GM21723 (cell line): ENCODE data around the gene MAPK6.
A peak's percentile ranks its signal among the peaks of the same experiment; 100 is the strongest.

Source experiments
- ATAC-seq: cut with Tn5 transposase; IDR thresholded peaks from one replicate; pipeline ENCODE4 v1.9.1; 2021; ENCODE audit warnings: mild to moderate bottlenecking, moderate library complexity; ENCODE audit not compliant: unreplicated experiment

MAPK6 gene

DNA sequence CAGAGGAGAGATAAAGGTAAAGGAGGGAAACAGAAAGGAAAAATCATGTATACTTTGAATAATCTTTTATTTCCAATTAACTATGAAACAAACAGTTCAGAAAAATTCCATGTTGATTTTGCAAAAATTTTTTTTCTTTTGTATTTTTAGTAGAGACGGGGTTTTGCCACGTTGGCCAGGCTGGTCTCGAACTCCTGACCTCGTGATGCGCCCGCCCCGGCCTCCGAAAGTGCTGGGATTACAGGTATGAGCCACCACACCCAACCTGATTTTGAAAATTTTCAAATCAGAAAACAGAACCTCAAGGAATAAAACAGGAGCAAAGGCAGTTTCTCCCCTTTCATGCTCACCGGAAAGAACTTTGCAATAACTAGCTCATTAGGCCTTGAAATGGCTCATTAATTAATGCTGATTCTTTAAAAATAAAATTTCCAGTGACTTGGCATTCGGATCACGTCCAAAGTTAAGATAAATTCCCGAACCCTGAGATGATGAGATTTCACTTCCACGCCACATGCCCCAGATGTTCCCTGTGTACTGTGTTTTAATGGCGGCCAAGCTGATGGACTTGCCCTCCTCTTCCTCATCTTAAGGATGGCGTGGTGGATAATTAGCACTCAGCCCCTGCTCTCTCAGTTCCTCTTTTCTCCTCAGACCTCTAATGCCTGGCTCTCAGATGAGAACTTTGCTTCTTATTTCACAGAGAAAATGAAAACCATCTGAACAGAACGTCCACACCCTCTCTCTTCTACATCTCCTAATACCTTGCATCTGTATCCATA lies 82.7 kb downstream of the MAPK6 start:
- no peak for ATAC-seq

DNA sequence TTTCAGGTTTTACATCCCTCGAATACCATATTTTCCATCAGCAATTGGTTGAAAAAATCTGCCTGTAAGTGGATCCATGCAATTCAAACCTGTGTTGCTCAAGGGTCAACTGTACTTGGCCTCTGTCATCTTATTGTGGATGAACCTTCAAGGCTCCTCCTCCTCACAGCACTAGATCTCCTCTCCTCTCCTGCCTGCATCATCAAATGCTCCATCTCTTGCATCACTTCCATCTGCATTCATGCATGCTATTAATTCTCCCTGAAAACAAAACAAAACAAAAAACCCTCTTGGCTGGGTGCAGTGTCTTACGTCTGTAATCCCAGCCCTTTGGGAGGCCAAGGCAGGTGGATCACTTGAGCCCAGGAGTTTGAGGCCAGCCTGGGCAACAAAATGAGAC lies 83.4 kb downstream of the MAPK6 start:
- no peak for ATAC-seq

DNA sequence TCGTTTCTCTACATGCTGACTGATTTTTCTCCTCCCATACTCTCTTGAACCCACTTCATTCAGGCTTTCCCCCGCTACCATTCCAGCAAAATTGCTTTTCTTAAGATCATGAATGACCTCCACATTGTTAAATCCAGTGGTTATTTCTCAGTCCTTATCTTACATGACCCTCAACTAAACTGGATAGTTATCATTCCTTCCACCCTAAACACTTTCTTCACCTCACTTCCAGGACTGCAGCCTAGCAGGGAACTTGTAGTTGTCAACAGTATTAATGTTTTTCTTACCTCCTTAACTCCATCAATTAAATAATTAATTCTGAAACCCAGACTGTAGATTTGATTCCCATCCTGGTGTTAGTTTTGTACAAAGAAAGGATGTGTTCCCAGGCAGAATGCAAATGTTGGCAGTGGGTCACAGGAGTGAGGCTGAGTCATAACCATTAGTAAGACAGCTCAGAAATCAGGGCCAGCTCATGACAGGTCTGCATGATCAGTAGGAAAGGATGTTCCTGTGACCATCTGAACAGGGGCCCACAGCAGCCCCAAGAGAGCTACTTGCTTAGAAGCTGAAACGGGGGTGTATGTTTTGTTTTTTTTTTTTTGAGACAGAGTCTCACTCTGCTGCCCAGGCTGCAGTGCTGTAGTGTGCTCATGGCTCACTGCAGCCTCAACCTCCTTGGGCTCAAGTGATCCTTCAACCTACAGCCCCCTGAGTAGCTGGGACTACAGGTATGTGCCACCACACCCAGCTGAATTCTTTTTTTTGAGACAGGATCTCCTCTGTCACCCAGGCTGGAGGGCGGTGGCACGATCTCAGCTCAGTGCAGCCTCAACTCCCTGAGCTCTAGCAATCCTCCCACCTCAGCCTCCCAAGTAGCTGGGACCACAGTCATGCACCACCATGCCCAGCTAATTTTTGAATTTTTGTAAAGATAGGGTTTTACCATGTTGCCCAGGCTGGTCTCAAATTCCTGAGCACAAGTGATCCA lies 84.5 kb downstream of the MAPK6 start:
- ATAC-seq = peak; percentile 82

DNA sequence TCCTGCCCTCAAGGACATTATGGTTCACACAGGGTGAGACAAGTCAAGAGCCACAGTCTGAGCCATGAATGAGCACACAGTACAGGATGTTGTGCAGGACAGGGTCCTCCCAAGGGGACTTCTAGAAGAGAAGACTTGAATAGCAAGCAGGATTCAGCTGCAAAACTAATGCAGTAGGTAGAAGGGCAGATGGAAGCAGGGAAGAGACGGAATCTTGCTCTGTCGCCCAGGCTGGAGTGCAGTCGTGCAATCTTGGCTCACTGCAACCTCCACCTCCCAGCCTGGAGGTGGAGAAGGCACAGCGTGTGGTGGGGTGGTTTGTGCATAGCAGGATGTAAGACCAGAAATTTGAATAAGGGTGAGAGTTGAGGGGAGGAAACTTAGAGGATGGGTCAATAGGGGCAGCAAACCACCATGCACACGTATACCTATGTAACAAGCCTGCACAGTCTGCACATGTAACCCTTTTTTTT lies 85.5 kb downstream of the MAPK6 start:
- ATAC-seq = no peak

DNA sequence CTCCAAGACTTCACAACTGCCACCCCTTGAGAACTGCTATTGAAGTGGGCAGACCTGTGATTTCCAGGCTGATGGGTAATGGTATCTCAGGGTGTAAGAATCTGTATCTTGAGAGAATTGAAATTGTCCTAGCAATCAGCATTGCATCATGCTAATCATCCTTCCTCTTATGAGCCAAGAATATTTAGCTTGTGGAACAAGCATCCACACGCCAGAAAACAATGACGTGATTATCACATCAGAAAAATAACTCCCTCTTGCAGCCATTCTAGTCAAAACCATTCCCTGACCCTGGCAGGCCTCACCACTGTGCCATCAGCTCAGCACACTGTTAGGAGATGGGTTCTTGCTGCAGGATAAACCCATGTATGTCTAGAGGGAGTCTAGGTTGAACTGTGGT lies 86.8 kb downstream of the MAPK6 start:
- no peak for ATAC-seq

DNA sequence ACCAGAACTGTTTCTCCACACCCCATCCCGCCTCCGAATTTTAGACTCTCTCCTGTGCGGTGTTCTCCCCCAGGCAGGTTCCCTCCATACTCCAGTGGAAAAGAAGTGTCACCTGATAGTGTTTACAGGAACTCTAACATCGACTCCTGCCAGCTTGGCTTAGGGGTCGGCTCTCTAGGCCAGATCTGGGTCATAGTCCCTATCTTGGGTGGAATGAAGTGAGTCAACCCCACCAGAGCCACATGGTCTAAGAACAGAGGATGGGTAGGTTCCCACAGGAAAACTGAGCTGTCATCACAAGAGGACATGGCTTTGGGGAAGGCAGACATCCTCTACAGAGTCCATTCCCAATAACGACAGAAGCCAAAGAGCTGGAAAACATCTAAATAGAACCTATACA lies 87.6 kb downstream of the MAPK6 start:
- no peak for ATAC-seq

DNA sequence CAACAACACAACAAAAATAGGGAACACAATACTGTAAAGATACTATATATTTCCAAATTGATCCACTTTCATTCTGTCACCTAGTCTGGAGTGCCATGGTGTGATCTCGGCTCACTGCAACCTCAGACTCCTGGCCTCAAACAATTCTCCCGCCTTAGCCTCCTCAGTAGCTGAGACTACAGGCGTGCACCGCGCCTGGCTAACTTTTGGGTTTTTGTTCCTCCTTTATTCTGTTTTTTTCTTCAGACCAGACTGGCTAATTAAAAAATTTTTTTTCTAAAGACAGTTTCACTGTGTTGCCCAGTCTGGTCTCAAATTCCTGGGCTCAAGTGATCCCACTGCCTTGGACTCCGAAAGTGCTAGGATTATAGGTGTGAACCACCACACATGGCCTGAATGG lies 88.2 kb downstream of the MAPK6 start:
- ATAC-seq = no peak

DNA sequence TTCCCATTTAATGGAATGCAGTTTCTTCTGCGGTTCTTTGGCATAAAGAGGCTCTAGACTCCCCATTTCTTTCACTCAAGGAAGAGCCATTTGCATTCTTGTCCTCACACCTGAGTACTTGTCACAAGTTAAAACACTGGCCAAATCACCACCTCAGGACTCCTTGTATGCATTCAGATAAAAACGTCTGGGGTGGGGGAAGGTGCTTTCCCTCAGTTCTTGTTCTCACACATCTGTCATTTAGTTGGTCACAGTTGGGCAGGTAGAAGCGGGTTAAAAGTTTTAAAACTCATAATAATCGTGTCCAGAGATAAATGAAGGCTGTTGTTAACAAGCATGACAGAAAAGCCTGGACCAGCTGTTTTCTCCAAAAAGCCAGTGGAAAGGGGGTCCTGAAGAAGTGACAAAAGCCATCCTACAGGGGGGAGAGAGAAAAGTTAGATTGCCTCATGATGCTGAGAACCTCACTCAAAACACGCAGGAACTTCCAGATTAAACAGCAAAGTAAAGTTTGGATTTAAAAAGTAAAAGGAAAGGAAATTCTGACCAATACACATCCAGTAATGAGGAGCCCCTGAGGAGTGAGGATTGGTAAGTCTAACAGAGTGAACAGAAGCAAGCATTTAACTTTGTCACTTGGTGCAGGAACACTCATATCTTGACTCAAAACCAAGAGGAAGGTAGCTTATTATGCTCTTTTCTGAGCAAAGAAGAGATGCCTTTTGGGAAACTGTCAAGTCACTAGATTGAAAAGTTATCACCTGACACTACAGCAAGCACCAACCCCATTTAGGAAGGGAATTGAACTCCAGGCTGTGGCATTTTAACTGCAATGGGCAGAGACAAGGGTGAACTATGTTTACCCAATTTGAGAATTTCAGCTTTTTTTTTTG lies 90.8 kb downstream of the MAPK6 start:
- ATAC-seq = peak; percentile 58

DNA sequence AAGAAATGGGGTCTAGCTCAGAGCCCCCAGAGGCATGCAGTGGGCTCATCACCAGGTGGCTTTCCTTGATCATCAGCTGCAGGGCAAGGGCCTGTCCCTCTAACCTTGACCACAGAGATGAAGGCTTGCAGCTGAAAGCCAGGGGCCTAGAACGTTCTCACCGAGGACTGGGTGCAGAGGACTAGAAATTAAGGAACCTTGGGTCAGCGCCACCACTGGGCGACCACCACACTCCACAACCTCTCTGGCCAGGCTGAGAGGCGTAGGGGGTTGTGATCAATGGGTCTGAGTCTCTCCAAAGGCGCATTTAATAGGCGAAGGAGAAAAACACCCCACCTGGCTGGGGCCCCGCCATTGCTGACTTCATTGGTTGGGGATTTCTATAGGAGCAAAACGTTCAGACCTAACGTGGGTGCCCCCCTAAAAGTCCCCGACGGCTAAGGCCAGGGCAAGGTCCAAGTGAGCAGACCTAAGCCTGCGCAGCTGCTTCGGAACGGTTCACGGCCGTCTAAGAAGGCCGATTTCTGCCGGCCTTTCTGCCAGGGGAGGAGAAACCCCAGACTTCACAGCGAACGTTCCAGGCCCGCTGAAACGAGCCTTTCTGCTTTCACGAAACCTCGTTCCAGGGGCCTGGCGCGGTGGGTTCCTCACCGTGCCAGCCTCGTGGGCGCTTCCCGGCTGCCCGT lies 92.6 kb downstream of the MAPK6 start:
- ATAC-seq = no peak

DNA sequence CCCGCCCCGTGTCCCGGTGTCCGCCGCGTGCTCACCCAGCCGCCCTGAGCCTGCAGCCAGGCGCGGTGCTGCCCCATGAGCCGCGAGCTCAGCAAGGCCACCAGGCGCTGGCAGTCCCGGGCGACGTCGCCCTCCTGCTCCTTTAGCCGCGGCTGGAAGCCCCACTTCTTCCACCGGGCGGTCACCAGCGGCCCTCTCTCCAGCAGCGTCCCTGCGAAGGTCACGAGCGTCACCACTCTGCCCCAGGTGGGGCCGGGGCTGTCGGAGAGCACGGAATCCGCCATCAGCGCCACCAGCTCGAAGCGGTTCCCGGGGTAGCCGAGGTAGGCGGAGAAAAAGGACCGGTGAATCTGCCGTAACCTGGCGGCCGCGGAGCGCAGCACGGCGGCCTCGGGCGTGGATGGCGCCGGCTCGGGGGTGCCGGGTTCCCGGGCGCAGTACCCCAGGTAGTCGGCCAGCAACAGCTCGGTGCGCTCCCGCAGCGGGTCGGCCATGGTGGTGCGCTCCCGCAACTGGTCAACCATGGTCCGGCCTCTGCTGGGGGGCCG lies 93.3 kb downstream of the MAPK6 start:
- ATAC-seq = no peak

DNA sequence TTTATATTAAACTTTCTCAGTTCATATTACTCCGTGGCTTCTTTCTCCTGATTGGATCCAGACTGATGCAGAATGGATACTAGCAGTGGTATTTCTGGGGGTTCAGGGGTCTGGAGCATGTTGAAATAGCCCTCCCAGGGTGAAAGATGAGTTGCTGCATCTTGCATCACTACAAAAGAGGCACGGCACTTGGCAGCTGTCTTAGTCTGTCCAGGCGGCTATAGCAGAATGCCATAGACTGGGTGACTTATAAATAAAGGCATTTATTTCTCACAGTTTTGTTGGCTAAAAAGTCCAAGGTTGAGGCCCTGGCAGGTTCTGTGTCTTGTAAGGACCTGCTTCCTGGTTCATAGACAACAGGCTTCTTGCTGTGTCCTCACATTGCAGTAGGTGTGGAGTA lies 94.2 kb downstream of the MAPK6 start:
- no peak for ATAC-seq

DNA sequence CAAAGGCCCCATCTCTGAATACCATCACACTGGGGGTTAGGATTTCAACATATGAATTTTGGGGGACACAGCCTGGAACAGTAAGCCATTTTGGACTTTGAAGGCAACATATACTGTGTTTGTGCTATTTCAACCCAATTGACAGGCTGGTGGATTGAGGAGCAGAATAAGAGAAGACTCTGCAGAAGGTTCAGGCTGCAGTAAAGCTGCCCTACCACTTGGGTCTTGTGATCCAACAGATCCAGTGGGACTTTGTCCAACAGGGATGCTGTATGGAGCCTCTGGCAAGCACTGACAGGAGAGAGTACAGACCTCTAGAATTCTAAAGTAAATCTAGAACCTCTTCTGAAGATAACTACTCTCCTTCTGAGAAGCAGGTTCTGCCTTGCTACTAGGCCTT lies 94.7 kb downstream of the MAPK6 start:
- no peak for ATAC-seq

DNA sequence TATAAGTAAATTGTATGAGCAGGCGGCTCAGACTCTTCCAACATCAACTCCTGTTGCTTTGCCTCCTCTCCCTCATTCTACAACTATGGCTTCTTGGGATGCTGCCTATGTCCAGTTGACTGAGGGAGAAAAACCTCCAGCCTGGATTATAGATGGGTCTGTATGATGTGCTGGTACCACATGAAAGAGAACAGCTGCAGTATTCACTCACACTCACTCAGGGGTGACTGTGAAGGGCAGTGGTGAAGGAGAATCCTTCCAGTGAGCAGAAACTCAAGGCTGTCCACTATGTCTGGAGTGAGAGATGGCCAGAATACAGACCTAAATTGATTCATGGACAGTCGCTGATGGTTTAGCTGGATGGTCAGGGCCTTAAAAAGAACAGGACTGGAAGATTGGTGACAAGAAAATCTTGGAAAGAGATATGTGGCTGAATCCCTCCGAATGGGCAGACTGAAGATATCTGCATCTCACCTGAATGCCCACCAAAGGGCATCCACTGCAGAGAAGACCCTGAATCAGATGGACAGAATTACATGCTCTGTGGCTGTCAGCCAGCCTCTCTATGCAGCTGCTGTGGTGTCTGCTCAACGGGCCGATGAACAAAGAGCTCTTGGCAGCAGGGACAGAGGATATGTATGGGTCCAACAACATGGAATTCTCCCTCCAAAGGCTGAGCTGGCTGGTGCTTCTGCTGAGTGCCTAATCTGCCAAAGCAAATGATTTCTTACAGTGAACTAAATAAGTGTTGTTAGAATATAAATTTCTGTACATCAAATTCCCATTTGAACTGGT lies 95.4 kb downstream of the MAPK6 start:
- no peak for ATAC-seq

DNA sequence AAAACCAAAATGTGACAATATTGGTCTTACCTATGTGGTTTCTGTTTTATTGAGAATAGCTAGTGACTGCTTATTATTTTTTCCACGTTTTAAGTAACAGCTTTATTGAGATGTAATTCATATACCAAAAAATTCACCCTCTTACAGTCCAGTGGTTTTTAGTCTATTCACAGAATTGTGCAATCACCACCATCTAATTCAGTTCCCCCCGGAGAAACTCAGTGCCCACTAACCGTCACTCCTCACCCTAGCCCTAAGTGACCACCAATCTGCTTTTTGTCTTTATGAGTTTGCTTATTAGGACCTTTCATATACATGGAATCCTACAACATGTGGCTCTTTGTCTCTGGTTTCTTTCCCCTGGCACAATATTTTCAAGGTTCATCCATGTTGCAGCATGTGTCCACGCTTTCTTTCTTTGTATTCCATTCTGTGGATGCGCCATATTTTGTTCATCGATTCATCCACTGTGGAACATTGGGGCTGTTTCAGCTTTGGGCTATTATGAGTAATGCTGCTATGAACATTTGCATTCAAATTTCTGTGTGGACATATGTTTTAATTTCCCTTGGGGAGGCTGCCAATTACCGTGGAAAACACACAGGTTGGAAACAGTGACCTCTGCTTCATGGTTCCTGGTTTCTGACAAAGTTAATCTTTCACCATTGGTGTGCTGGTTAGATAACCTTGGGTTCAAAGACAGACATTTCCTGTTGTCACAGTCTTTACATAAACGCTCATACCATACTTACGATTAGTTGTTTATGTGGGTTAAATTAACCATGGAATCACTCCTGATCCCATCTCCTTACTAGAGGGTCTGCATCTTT lies 96.8 kb downstream of the MAPK6 start:
- ATAC-seq = no peak
